RWPE2 (cell line): ENCODE measurements around the gene SPDL1.

ENCODE experiments used
- ATAC-seq: fragments of 200-7000 bp; cut with Tn5 transposase; 3 replicates; pipeline ENCODE4 v1.9.1; 2021; ENCODE audit warnings: low read depth
- DNase-seq: peaks from one replicate; pipeline ENCODE4 v3.0.0-alpha.2; 2020; ENCODE audit warnings: low spot score
- H3K27ac ChIP-seq: fragments of 450-650 bp; 2 replicates; pipeline ENCODE4 v1.5.1; 2017; ENCODE audit warnings: mild to moderate bottlenecking; ENCODE audit not compliant: poor library complexity, severe bottlenecking
- H3K27me3 ChIP-seq: fragments of 250-450 bp; sonication (Bioruptor Pico); 2 replicates; pipeline ENCODE4 v1.5.1; 2021; ENCODE audit warnings: mild to moderate bottlenecking, moderate library complexity; ENCODE audit not compliant: insufficient read depth, poor library complexity, severe bottlenecking
- H3K36me3 ChIP-seq: fragments of 250-450 bp; sonication (Bioruptor Pico); 2 replicates; pipeline ENCODE4 v1.5.1; 2020; ENCODE audit warnings: low read depth, mild to moderate bottlenecking, moderate library complexity
- H3K4me1 ChIP-seq: fragments of 250-450 bp; sonication (Bioruptor Pico); 2 replicates; pipeline ENCODE4 v1.5.1; 2021; ENCODE audit warnings: mild to moderate bottlenecking, moderate library complexity; ENCODE audit not compliant: insufficient read depth, poor library complexity, severe bottlenecking
- H3K4me3 ChIP-seq: fragments of 250-450 bp; sonication (Bioruptor Pico); 2 replicates; pipeline ENCODE4 v1.5.1; 2021; ENCODE audit warnings: mild to moderate bottlenecking, moderate library complexity; ENCODE audit not compliant: severe bottlenecking
- H3K9me3 ChIP-seq: fragments of 250-450 bp; sonication (Bioruptor Pico); 2 replicates; pipeline ENCODE4 v1.5.1; 2021; ENCODE audit warnings: mild to moderate bottlenecking, moderate library complexity; ENCODE audit not compliant: severe bottlenecking
- TF ChIP-seq, protein P1 (sequence below): fragments of 450-650 bp; IDR thresholded peaks from one replicate; pipeline ENCODE4 v1.5.1; 2017; ENCODE audit warnings: mild to moderate bottlenecking, moderate library complexity; ENCODE audit not compliant: poor library complexity, severe bottlenecking

Gene SPDL1

DNA sequence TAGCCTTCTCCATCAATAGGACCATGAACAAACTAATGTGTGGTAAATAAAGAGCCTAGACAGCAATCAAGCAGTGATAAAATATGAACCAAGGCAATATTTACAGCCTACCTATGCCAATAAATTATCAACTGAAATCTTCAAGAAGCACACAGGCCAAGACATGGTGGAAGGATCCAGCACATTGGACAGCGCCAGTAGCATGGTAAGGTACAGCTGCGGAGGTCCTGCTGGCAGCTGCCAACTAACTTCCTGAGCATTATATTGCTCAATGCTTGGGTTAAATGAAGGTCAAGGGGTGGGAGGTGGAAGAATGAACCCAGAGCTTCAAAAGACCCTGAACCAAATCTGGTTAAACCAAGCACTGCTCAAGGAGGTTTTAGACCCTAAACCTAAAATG lies 16.5 kb upstream of the SPDL1 start:
- Histone ChIP-seq H3K9me3 (no peaks in the 10 kb centered on the region), H3K4me3 (no peak overlapping the region), H3K4me1 (no peaks in the 10 kb centered on the region), H3K36me3 (no peaks in the 10 kb centered on the region), H3K27ac (no peak overlapping the region), H3K27me3 (no peaks in the 10 kb centered on the region)
- peak; percentile 52; the same call in 2 of the 3 replicates for ATAC-seq
- no peak for DNase-seq
- TF ChIP-seq, protein P1, sequence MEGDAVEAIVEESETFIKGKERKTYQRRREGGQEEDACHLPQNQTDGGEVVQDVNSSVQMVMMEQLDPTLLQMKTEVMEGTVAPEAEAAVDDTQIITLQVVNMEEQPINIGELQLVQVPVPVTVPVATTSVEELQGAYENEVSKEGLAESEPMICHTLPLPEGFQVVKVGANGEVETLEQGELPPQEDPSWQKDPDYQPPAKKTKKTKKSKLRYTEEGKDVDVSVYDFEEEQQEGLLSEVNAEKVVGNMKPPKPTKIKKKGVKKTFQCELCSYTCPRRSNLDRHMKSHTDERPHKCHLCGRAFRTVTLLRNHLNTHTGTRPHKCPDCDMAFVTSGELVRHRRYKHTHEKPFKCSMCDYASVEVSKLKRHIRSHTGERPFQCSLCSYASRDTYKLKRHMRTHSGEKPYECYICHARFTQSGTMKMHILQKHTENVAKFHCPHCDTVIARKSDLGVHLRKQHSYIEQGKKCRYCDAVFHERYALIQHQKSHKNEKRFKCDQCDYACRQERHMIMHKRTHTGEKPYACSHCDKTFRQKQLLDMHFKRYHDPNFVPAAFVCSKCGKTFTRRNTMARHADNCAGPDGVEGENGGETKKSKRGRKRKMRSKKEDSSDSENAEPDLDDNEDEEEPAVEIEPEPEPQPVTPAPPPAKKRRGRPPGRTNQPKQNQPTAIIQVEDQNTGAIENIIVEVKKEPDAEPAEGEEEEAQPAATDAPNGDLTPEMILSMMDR, result no peak

DNA sequence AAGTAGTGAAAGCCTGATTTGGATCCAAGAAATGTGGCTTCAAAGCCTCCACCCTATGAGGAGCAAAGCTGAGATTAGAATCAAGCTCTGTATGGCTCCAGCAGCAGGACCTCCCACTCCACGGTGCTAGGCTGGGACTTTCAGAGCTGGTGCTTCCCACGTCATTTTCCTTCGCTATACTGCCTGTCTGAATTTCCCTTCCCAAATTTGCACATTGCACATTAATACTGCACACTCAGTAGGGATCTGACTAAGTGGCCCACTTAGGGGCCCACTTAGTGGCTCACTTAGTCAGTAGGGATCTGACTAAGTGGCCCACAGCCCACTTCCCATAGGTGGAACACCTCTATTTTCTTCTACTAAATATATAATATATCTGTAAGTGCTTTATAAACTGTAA lies 14.1 kb upstream of the SPDL1 start:
- H3K4me3 ChIP-seq, result no peak overlapping the region
- ATAC-seq (no peak), DNase-seq (no peak)
- H3K9me3 ChIP-seq, result no peaks in the 10 kb centered on the region
- H3K27ac ChIP-seq, result no peak overlapping the region
- no peaks in the 10 kb centered on the region for H3K4me1 ChIP-seq
- no peaks in the 10 kb centered on the region for H3K36me3 ChIP-seq
- no peaks in the 10 kb centered on the region for H3K27me3 ChIP-seq
- TF ChIP-seq, protein P1, result no peak

DNA sequence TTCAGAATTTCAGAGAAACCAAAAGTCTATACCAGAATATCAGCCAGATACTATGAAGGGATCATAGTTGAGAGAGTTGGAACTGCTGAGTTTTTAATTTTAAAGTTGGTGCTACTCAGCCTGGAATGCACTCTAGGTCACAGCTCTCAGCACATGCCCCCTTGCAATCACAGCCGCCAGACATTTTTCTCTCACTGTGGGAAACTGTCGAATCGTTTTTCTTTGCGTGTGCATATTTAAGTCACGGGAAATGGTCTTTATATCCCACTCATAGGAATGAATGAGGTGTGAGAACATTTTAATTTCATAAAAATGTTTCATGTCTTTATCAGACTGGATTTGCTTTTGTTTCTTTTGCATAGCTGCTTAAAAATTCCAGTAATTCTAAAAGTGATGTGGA lies 12.2 kb upstream of the SPDL1 start:
- no peak overlapping the region for H3K27ac ChIP-seq
- TF ChIP-seq, protein P1, result no peak
- no peak overlapping the region for H3K4me3 ChIP-seq
- no peaks in the 10 kb centered on the region for H3K36me3 ChIP-seq
- no peak for DNase-seq
- no peaks in the 10 kb centered on the region for H3K9me3 ChIP-seq
- H3K27me3 ChIP-seq, result no peaks in the 10 kb centered on the region
- ATAC-seq, result no peak
- peaks cover 4% of the 10 kb centered on the region for H3K4me1 ChIP-seq

DNA sequence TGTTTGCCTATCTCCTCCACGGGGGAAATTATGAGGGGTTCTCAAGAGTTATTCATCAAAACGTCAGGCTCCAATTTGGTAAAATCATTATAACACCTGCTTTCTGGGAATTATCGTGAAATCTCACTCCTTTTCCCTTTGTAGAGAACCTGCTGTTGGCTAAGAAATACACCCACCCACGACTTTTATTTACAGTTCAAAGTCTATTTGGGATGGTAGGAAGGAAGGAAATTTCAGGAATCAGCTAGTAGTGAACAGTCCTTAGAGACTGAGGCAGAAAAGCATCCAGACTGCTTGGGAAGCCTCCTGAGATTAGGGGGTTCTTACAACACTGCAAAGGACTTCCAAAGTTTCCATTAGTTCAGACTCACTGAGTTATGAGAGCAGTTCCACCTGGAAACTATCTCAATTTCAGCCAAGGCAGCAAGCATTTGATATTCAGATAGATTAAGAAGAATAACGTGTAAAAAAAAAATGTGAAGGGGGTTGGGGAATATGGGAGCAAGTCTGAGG lies 9.4 kb upstream of the SPDL1 start:
- H3K27ac ChIP-seq, result no peak overlapping the region
- H3K27me3 ChIP-seq, result no peaks in the 10 kb centered on the region
- no peaks in the 10 kb centered on the region for H3K36me3 ChIP-seq
- ATAC-seq (no peak), DNase-seq (no peak)
- H3K9me3 ChIP-seq, result no peaks in the 10 kb centered on the region
- peaks cover 8% of the 10 kb centered on the region for H3K4me1 ChIP-seq
- H3K4me3 ChIP-seq, result no peak overlapping the region
- TF ChIP-seq, protein P1, result no peak

DNA sequence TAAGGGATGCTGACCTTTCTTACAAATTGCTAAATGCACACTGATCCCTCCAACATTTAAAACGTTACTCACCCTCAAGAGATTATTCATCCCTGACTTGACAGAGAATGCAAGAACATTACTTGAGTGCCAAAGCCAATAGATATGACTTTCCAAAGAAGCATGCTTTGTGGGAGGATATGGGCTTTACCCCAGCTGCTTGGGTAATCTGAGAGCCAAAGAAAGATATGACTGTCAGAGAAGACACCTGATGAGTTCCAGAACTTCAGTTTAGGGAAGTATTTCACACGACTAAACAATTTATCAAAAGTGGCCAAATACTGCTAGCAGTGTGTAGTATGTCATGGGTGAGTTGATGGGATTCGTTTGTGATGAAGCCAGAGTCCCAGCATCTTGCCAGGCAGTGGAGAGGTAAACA lies 7.4 kb upstream of the SPDL1 start:
- ATAC-seq, result peak; percentile 92
- H3K36me3 ChIP-seq, result no peaks in the 10 kb centered on the region
- H3K27me3 ChIP-seq, result no peaks in the 10 kb centered on the region
- no peaks in the 10 kb centered on the region for H3K9me3 ChIP-seq
- peaks cover 14% of the 10 kb centered on the region for H3K4me1 ChIP-seq
- TF ChIP-seq, protein P1, result no peak
- DNase-seq, result no peak
- H3K27ac ChIP-seq, result peak overlapping the region; percentile 24
- no peak overlapping the region for H3K4me3 ChIP-seq
